WERI-Rb-1 (cell line): Measurements from ENCODE around the gene STBD1.
"Not testable (repeated sequence)": the region's sequence is repeated elsewhere in the genome, so short reads cannot be mapped to it uniquely, and the experiment has no call there.

ENCODE experiments used
- DNase-seq: peaks from one replicate; pipeline ENCODE4 v3.0.0-alpha.2; 2020
- H3K27ac ChIP-seq: fragments of 250-450 bp; sonication (Bioruptor Pico); 2 replicates; pipeline ENCODE4 v1.5.1; 2020; ENCODE audit warnings: mild to moderate bottlenecking, moderate library complexity
- H3K27me3 ChIP-seq: fragments of 250-450 bp; sonication (Bioruptor Pico); 2 replicates; pipeline ENCODE4 v1.5.1; 2021; ENCODE audit warnings: mild to moderate bottlenecking, low read depth, moderate library complexity; ENCODE audit not compliant: insufficient read depth, severe bottlenecking
- H3K36me3 ChIP-seq: fragments of 250-450 bp; sonication (Bioruptor Pico); 2 replicates; pipeline ENCODE4 v1.5.1; 2020; ENCODE audit warnings: mild to moderate bottlenecking, moderate library complexity
- H3K4me3 ChIP-seq: 2 replicates; pipeline ENCODE4 v1.5.1; 2011; ENCODE audit warnings: low read depth, mild to moderate bottlenecking, control low read depth, low read length
- H3K9me3 ChIP-seq: fragments of 250-450 bp; sonication (Bioruptor Pico); 2 replicates; pipeline ENCODE4 v1.5.1; 2021; ENCODE audit warnings: mild to moderate bottlenecking, moderate library complexity; ENCODE audit not compliant: severe bottlenecking
- TF ChIP-seq, protein P1 (sequence below): IDR thresholded peaks from 2 replicates; pipeline ENCODE4 v1.5.1; 2011; ENCODE audit warnings: low read depth, mild to moderate bottlenecking, control low read depth, inconsistent platforms, low read length

Gene STBD1

DNA sequence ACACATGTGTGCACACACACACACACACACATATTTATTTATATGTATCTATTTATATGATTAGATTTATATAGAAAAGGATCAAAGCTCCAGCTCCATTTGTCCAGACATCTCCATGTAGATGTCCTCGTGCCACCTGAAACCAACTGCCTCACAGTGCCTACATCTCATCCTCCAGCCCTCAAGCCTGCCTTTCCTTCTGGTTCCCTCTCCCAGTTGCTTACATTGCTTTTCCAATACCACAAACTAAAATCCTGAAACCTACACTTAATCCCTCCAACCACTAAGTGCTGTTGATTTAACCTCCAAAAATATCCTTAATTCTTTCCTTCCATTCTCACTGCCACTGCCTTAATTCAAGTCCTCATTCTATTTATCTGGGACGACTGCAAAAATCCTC, 51.4 kb downstream of the STBD1 start:
- TF ChIP-seq, protein P1, sequence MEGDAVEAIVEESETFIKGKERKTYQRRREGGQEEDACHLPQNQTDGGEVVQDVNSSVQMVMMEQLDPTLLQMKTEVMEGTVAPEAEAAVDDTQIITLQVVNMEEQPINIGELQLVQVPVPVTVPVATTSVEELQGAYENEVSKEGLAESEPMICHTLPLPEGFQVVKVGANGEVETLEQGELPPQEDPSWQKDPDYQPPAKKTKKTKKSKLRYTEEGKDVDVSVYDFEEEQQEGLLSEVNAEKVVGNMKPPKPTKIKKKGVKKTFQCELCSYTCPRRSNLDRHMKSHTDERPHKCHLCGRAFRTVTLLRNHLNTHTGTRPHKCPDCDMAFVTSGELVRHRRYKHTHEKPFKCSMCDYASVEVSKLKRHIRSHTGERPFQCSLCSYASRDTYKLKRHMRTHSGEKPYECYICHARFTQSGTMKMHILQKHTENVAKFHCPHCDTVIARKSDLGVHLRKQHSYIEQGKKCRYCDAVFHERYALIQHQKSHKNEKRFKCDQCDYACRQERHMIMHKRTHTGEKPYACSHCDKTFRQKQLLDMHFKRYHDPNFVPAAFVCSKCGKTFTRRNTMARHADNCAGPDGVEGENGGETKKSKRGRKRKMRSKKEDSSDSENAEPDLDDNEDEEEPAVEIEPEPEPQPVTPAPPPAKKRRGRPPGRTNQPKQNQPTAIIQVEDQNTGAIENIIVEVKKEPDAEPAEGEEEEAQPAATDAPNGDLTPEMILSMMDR, result no peak
- peak; percentile 66 for DNase-seq
- H3K27me3 ChIP-seq, result no peaks in the 10 kb centered on the region
- H3K9me3 ChIP-seq, result peaks cover 10% of the 10 kb centered on the region
- peak overlapping the region; percentile 68 for H3K27ac ChIP-seq
- peak overlapping the region; percentile 2; the same call in 1 of the 2 replicates for H3K4me3 ChIP-seq
- H3K36me3 ChIP-seq, result no peaks in the 10 kb centered on the region

DNA sequence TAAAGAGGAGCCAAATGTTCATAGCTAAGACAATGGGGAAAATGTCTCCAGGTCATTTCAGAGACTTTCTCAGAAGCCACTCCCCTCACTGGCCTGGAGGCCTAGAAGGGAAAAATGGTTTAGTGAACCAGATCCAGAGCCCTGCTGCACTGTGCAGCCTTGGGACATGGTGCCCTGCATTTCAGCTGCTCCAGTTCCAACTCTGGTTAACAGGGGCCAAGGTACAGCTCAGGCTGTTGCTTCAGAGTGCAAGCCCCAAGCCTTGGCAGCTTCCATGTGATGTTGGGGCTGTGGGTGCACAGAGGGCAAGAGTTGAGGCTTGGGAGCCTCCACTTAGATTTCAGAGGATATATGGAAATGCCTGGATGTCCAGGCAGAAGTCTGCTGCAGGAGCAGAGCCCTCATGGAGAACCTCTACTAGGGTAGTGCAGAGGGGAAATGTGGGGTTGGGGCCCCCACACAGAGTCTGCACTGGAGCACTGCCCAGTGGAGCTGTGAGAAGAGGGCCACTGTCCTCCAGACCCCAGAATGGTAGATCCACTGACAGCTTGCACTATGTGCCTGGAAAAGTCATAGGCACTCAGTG, 53.4 kb downstream of the STBD1 start:
- not testable (repeated sequence) for DNase-seq, H3K36me3 ChIP-seq, H3K9me3 ChIP-seq, H3K27me3 ChIP-seq, H3K4me3 ChIP-seq, H3K27ac ChIP-seq
